ENCODE results near the gene GXYLT1.
"Not testable (repeated sequence)": the region's sequence is repeated elsewhere in the genome, so short reads cannot be mapped to it uniquely, and the experiment has no call there.

The GXYLT1 gene

GRCh38 chr12:42097971-42098370, 46.7 kb downstream of the GXYLT1 start:
- DNase-seq (ENCODE audit: low read depth in 2 of 2), result no peak

- no peak for DNase-seq (ENCODE audit: low read depth in 2 of 2)
Observed at GRCh38 chr12:42094277-42094676, 50.4 kb downstream of the GXYLT1 start.

DNA sequence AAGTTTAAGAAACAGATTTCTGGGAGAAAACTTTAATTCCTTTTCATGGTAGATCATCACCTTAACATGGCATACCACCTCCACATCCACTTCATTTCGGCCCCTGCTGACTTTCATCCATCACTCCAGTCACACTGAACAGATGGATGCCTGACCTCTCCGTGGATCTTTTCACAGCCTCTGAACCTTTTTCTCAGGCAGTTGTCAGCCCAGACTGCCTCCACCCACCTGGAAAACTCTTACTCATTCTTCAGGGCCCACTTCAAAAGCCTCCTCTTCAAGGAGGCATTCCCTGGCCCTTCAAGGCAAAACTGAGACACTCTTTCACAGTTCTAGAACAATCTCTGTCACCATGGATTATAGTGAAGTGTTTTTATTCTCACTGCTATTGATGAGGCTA, 52.9 kb downstream of the GXYLT1 start:
- DNase-seq (ENCODE audit: low read depth in 2 of 2), result no peak

- no peak for DNase-seq (ENCODE audit: low read depth in 2 of 2)
Observed at GRCh38 chr12:42090899-42091298, 53.8 kb downstream of the GXYLT1 start.

DNA sequence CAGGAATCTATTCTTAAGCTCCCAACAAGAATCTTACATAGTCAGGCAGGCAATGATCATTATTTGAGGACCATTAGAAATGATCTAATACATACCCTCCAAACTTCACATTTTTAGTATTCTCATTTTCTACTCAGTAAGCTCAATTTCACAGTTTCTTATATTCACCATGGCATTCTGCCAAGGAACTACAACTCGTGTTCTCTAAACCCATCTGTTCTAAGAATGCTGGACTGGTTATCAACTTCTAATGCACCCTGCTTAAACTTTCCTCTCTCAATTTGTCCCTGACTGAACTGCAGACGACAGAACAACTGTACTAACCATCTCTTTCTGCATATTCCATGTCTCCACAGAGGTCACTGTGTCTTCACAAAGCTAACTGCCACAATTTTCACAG, 58.6 kb downstream of the GXYLT1 start:
- DNase-seq (ENCODE audit: low read depth in 2 of 2), result no peak

DNA sequence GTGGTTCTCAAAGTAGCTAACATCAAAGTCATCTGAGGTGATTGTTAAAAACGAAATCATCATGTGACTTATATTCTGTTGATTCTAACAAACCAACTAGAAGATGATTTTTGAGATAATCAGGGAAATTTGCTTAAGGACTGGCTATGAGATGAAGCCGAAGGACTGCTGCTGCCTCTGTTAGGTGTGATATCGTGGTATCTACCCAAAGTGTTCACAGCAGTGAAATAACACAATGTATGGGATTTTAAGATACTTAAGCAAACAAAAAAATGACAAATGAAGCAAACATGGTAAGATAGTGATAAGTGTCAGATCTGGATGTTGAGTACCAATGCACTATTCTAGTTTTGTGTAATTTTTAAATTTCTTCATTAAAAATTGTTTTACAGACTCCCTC, 59.1 kb downstream of the GXYLT1 start:
- DNase-seq (ENCODE audit: low read depth in 2 of 2), result no peak

DNA sequence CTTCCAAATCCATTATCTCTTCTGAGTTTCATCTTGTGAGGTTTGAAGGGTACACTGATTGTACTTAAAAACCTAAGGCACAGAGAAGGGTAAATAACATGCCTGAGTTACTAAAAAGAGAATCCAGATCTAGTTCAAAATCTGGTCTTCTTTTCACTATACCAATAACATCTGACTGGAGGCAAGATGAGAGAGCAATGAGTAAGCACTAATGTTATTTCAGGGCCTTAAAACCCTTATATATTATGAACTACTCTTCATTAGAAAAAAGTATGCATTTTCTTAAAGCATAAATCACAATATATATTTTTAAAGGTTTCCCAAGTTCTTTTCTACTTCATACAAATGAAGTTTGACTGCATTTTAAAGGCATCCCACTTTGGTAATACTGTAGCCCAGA, 60.2 kb downstream of the GXYLT1 start:
- DNase-seq (ENCODE audit: low read depth in 2 of 2), result no peak

GRCh38 chr12:42076976-42077375, 67.7 kb downstream of the GXYLT1 start:
- no peak for DNase-seq (ENCODE audit: low read depth in 2 of 2)

DNA sequence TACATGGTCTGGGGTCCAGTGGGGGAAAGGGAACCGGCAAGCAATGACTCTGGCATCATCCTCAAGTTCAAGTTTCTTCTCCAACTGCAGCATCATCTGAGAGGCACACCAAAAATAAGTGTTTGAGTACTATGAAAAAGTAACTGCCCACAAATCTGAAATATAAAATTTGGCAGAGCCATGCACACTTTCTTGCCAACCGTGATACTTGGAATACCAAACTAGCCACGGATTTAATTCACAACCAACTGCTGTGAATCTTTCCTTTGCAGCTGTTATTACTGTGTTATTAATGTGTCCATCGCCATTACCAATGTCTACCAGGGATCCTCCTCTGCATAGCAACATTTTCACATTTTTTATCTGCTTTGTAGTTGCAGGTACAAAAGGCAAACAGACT, 74.6 kb downstream of the GXYLT1 start:
- no peak for DNase-seq (ENCODE audit: low read depth in 2 of 2)

GRCh38 chr12:42059127-42059526, 85.5 kb downstream of the GXYLT1 start:
- no peak for DNase-seq (ENCODE audit: low read depth in 2 of 2)

DNA sequence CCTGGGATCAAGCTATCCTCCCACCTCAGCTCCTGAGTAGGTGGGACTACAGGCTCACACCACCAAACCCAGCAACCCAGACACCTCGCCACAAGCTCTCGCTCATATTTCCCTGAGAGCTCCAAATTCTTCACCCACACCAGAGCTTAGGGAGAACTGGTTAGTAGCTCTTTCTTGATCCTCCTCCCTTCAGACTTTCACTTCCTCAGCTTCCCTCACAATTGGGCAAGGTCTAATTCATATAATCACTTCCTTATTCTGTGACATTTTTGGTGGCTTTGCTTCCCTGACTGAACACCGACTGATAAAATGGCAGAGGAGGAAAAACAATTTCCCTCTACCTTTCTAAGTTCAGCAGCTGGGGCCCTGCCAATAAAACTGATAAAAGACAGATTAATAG, 88.5 kb downstream of the GXYLT1 start:
- DNase-seq (ENCODE audit: low read depth in 2 of 2), result no peak

DNA sequence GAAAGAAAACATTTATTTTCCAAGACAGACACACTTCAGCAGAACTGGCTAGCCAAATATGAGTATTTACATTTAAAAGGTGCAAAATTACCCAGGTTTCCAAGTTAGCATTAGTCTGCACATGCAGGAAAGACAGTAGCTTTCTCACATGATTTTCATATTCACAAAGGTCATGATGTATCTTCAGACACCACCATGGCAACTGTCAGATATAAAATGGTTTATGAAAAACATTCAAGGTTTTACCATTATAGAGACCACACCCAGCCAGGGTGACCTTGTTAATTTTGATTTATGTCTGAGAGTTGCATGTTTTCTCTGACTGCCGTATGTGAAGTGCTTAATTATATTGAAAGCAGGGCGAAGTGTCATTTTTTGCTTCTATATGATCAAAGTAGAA, 91.2 kb downstream of the GXYLT1 start:
- no peak for DNase-seq (ENCODE audit: low read depth in 2 of 2)

DNA sequence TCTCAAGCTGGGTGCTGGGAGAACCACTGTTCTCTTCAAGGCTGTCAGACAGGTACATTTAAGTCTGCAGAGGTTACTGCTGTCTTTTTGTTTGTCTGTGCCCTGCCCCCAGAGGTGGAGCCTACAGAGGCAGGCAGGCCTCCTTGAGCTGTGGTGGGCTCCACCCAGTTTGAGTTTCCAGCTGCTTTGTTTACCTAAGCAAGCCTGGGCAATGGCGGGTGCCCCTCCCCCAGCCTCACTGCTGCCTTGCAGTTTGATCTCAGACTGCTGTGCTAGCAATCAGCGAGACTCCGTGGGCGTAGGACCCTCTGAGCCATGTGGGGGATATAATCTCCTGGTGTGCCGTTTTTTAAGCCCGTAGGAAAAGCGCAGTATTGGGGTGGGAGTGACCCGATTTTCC, 95.7 kb downstream of the GXYLT1 start:
- DNase-seq (ENCODE audit: low read depth in 2 of 2), result not testable (repeated sequence)

GRCh38 chr12:42039577-42039976, 105.1 kb downstream of the GXYLT1 start:
- no peak for DNase-seq (ENCODE audit: low read depth in 2 of 2)

DNA sequence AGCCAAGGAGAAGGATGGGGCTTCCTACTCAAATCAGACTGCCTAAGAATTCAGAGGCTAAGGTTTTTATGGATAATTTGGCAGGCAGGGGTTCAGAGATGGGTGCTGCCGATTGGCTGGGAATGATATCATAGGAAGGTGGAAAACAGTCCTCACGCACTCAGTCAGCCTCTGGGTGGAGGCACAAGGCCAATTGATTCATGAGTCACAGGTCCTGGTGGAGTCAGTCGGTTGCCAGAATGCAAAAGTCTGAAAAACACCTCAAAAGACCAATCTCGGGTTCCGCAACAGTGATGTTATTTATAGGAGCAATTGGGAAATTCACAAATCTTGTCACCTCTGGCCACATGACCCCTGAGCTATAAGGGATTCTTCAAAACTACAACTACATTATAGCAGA, 105.5 kb downstream of the GXYLT1 start:
- no peak for DNase-seq (ENCODE audit: low read depth in 2 of 2)

GRCh38 chr12:42031847-42032564, 112.7 kb downstream of the GXYLT1 start:
- DNase-seq (ENCODE audit: low read depth in 2 of 2), result no peak

Data from activated CD4-positive, alpha-beta T cell treated with anti-CD3 and anti-CD28 coated beads for 24 hours (primary cell).